ENCODE data around the gene WFDC6. TPM values are rescaled to one million over a fixed set of nuclear protein-coding genes. Genes with fewer than 3 reads are reported as not detected.
A peak's percentile ranks its signal among the peaks of the same experiment; 100 is the strongest.
"Not testable (repeated sequence)": the region's sequence is repeated elsewhere in the genome, so short reads cannot be mapped to it uniquely, and the experiment has no call there.

The WFDC6 gene
- total and polyA plus RNA-seq, 2 of the 8 experiments (the other 6 are each of a cell fraction or from before 2014, with no cell fraction given): not detected

DNA sequence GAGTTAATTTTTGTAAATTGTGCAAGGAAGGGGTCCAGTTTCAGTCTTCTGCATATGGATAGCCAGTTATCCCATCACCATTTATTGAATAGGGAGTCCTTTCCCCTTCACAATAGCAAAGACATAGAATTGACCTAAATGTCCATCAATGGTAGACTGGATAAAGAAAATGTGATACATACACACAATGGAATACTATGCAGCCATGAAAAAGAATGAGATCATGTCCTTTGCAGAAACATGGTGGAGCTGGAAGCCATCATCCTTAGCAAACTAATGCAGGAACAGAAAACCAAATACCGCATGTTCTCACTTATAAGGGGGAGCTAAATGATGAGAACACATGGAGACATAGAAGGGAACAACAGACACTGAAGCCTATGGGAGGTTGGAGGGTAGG, 30.4 kb upstream of the WFDC6 start:
- H2BK5ac ChIP-seq (ENCODE audit: low read depth, low read length); H3K9ac ChIP-seq (replicated peaks in 1 of 4; ENCODE audit: extremely low read depth in 1 of 4, low read depth in 3 of 4, low read length in 3 of 4); FAIRE-seq; H3K56ac ChIP-seq (replicated peaks; ENCODE audit: insufficient read length, low read depth, low read length); H3K27me3 ChIP-seq (replicated peaks in 1 of 4; ENCODE audit: control insufficient read depth in 3 of 4, extremely low read depth in 1 of 4, insufficient read depth in 3 of 4, low read length in 3 of 4); H4K5ac ChIP-seq (ENCODE audit: insufficient read length, low read depth, low read length); H3K79me2 ChIP-seq (ENCODE audit: control insufficient read depth in 1 of 2, insufficient read depth in 2 of 2, low read length in 2 of 2); H4K8ac ChIP-seq (ENCODE audit: extremely low read depth, insufficient read depth, low read length); H2BK20ac ChIP-seq (ENCODE audit: low read length); H2AFZ ChIP-seq (ENCODE audit: low read length); H3K9me3 ChIP-seq (ENCODE audit: insufficient read depth in 2 of 2, low read depth in 1 of 2, low read length in 1 of 2); H2AK5ac ChIP-seq (ENCODE audit: low read depth, low read length); H3K23ac ChIP-seq (ENCODE audit: insufficient read length); H3K4me2 ChIP-seq (ENCODE audit: insufficient read depth in 1 of 2, low read depth in 2 of 2, low read length in 2 of 2); H3K4me1 ChIP-seq (replicated peaks in 1 of 4; ENCODE audit: control insufficient read depth in 3 of 4, insufficient read depth in 4 of 4, low read length in 3 of 4); H3K36me3 ChIP-seq (ENCODE audit: control insufficient read depth in 2 of 4, insufficient read depth in 4 of 4, low read length in 3 of 4); DNase-seq (ENCODE audit: low read depth in 1 of 2, low spot score in 2 of 2); H2BK120ac ChIP-seq (replicated peaks; ENCODE audit: low read depth, low read length); H3K27ac ChIP-seq (ENCODE audit: low read depth, low read length); H4K20me1 ChIP-seq (replicated peaks in 1 of 2; ENCODE audit: control insufficient read depth in 1 of 2, insufficient read depth in 2 of 2, low read length in 2 of 2); H4K91ac ChIP-seq (replicated peaks; ENCODE audit: insufficient read length, low read length); H3K79me1 ChIP-seq (ENCODE audit: low read depth, low read length); H3K23me2 ChIP-seq (ENCODE audit: low read depth, low read length); POLR2A ChIA-PET (ENCODE audit: partially characterized antibody); H3K4ac ChIP-seq (replicated peaks; ENCODE audit: insufficient read length, low read depth, low read length); H2BK15ac ChIP-seq (ENCODE audit: low read length); H2BK12ac ChIP-seq (ENCODE audit: low read depth, low read length); H3K14ac ChIP-seq (ENCODE audit: insufficient read length); H3K18ac ChIP-seq (ENCODE audit: extremely low read depth, low read length); H3K4me3 ChIP-seq (ENCODE audit: extremely low read depth in 1 of 4, insufficient read depth in 2 of 4, low read depth in 3 of 4, low read length in 4 of 4): not testable (repeated sequence)
- 80% methylated on average over 1 of the region's 1 CpG; no CpG with 5 or more reads in 1 of the 2 experiments for WGBS, 2 experiments (ENCODE audit: extremely low coverage in 1 of 2, insufficient coverage in 1 of 2, insufficient read length in 1 of 2, insufficient replicate concordance in 2 of 2, low coverage in 1 of 2, low lambda C conversion rate in 2 of 2, missing lambda C conversion rate in 1 of 2)
- CTCF ChIA-PET (ENCODE audit: partially characterized antibody): interaction anchor here (0.6 kb wide), 1 partner anchor 23 kb away, joined by 3 read pairs; no protein-coding TSS in a partner anchor
- peak; percentile 67; the same call in 1 of the 2 replicates for TF ChIP-seq KDM1A (IDR thresholded peaks at IDR 0.05; ENCODE audit: borderline replicate concordance, low read length)
